Measurements from ENCODE around the gene USP37.

USP37 gene

DNA sequence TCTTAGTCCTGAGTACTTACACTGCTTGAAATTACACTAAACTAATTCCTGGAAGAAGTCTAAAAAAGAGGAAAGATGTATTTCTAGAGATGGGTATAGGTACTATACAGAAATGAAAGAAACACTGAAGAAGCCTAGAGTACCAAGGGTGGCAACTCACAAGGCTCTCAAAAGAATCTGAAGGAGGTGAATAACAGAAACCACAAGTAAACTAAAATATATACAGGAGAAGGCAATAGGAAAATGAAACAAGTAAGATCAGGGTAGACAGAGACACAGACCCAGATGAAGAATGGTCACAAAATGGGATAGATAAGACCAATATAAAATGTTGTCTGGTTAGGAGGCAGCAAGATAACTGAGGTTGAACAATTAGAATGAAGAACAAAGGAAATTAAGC, 59.9 kb downstream of the USP37 start:
- Histone ChIP-seq H2BK5ac (ENCODE audit: low read depth, low read length, poor library complexity) (no peak overlapping the region), H4K8ac (ENCODE audit: low read depth, low read length) (no peak overlapping the region), H3K79me2 (ENCODE audit: control insufficient read depth, insufficient read depth, low read length, poor library complexity) (no peaks in the 10 kb centered on the region)

DNA sequence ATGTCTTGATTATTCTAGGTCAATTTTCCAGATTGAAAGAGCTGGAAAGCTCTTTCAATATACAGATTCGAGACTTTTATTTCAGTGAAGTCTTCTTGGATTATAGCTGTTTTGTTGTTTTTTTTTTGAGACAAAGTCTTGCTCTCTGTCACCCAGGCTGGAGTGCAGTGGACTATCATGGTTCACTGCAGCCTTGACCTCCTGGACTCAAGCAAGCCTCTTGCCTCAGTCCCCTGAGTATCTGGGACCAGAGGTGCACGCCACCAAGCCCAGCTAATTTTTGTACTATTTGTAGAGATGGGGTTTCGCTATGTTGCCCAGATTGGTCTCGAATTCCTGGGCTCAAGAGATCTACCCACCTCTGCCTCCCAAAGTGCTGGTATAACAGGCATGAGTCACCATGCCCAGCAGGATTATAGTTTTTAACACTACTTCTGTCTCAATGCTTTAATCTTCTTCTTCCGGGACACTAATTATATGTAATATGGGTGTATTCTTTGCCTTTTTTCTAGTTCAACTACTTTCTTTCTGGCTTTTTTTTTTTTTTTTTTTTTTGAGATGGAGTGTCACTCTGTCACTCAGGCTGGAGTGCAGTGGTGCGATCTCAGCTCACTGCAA, 62.3 kb downstream of the USP37 start:
- Histone ChIP-seq H2BK12ac (ENCODE audit: low read length) (no peak overlapping the region), H2AK5ac (ENCODE audit: low read length) (no peak overlapping the region), H3K27ac (ENCODE audit: low read depth, low read length) (no peak overlapping the region), H3K79me1 (ENCODE audit: low read length) (no peaks in the 10 kb centered on the region), H3K36me3 (ENCODE audit: control insufficient read depth in 1 of 2, insufficient read depth in 2 of 2, low read length in 2 of 2) (peaks cover 0 to 3% of the 10 kb centered on the region in 2 experiments), H2BK120ac (ENCODE audit: insufficient read depth, low read length, poor library complexity) (no peak overlapping the region), H4K8ac (ENCODE audit: low read depth, low read length) (no peak overlapping the region), H4K12ac (ENCODE audit: low read depth, low read length) (no peak overlapping the region), H3K4me2 (ENCODE audit: low read length) (no peak overlapping the region), H3K4me3 (ENCODE audit: low read depth, low read length) (no peak overlapping the region), H3K4ac (ENCODE audit: low read depth, low read length) (no peak overlapping the region), H3K4me1 (ENCODE audit: control insufficient read depth in 1 of 2, insufficient read depth in 2 of 2, low read length in 2 of 2) (no peaks in the 10 kb centered on the region), H2AFZ (ENCODE audit: insufficient read depth, low read length, poor library complexity) (no peak overlapping the region), H3K18ac (ENCODE audit: low read length) (no peak overlapping the region), H3K23ac (ENCODE audit: low read length) (no peak overlapping the region), H4K91ac (ENCODE audit: low read depth, low read length) (no peak overlapping the region), H3K79me2 (ENCODE audit: control insufficient read depth, insufficient read depth, low read length, poor library complexity) (no peaks in the 10 kb centered on the region), H3K9me3 (ENCODE audit: insufficient read depth, low read depth, low read length) (peaks cover 1% of the 10 kb centered on the region), H3K9ac (ENCODE audit: low read length) (no peak overlapping the region), H2BK5ac (ENCODE audit: low read depth, low read length, poor library complexity) (no peak overlapping the region), H3K27me3 (ENCODE audit: insufficient read depth, low read length) (no peaks in the 10 kb centered on the region), H3K14ac (ENCODE audit: low read length) (no peak overlapping the region)
- no peak for DNase-seq
- WGBS (ENCODE audit: extremely low coverage, insufficient coverage, insufficient read length) = no CpG with 5 or more reads among the region's 6 CpGs

More for the DNA sequence above, 59.9 kb downstream of the USP37 start:
- no peak overlapping the region for H3K9ac ChIP-seq (ENCODE audit: low read length)
- H3K36me3 ChIP-seq (ENCODE audit: control insufficient read depth in 1 of 2, insufficient read depth in 2 of 2, low read length in 2 of 2) = peaks cover 0 to 5% of the 10 kb centered on the region in 2 experiments
- H4K91ac ChIP-seq (ENCODE audit: low read depth, low read length) = no peak overlapping the region
- no peak overlapping the region for H3K18ac ChIP-seq (ENCODE audit: low read length)
- H2BK120ac ChIP-seq (ENCODE audit: insufficient read depth, low read length, poor library complexity) = no peak overlapping the region
- H3K4me3 ChIP-seq (ENCODE audit: low read depth, low read length) = no peak overlapping the region
- H3K4ac ChIP-seq (ENCODE audit: low read depth, low read length) = no peak overlapping the region
- peaks cover 1% of the 10 kb centered on the region for H3K9me3 ChIP-seq (ENCODE audit: insufficient read depth, low read depth, low read length)
- H3K27me3 ChIP-seq (ENCODE audit: insufficient read depth, low read length) = no peaks in the 10 kb centered on the region
- H3K79me1 ChIP-seq (ENCODE audit: low read length) = no peaks in the 10 kb centered on the region
- H2BK12ac ChIP-seq (ENCODE audit: low read length) = no peak overlapping the region
- H3K4me2 ChIP-seq (ENCODE audit: low read length) = no peak overlapping the region
- no peak overlapping the region for H4K12ac ChIP-seq (ENCODE audit: low read depth, low read length)
- H3K27ac ChIP-seq (ENCODE audit: low read depth, low read length) = no peak overlapping the region
- H3K23ac ChIP-seq (ENCODE audit: low read length) = no peak overlapping the region
- H2AK5ac ChIP-seq (ENCODE audit: low read length) = no peak overlapping the region
- no peak overlapping the region for H3K14ac ChIP-seq (ENCODE audit: low read length)
- H2AFZ ChIP-seq (ENCODE audit: insufficient read depth, low read length, poor library complexity) = no peak overlapping the region
- no peak for DNase-seq
- H3K4me1 ChIP-seq (ENCODE audit: control insufficient read depth in 1 of 2, insufficient read depth in 2 of 2, low read length in 2 of 2) = no peaks in the 10 kb centered on the region

DNA sequence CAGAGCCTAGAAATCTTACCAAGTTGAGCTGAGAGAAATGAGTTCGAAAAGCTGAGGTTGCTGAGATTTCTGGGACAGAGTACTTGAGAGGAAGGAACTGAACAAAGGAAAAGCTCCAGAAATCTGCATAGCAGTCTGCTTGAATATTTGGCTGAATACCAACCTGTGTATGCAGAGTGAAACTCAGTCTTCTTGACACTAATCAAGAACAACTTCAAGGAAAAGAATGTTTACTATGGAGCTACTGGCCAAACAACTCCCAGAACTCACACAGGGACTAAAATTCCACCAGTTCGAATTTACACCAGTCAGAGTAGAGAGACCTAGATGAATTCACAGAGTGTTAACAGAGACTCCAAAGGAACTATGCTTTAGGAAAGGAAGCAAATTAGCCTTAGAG, 66.5 kb downstream of the USP37 start:
- no peaks in the 10 kb centered on the region for H3K27me3 ChIP-seq (ENCODE audit: insufficient read depth, low read length)
- no peak overlapping the region for H4K12ac ChIP-seq (ENCODE audit: low read depth, low read length)
- no peak overlapping the region for H4K91ac ChIP-seq (ENCODE audit: low read depth, low read length)
- no peak overlapping the region for H3K4ac ChIP-seq (ENCODE audit: low read depth, low read length)
- H3K4me2 ChIP-seq (ENCODE audit: low read length) = no peak overlapping the region
- no peaks in the 10 kb centered on the region for H3K4me1 ChIP-seq (ENCODE audit: control insufficient read depth in 1 of 2, insufficient read depth in 2 of 2, low read length in 2 of 2)
- H2BK12ac ChIP-seq (ENCODE audit: low read length) = no peak overlapping the region
- H2BK120ac ChIP-seq (ENCODE audit: insufficient read depth, low read length, poor library complexity) = no peak overlapping the region
- no peak overlapping the region for H3K14ac ChIP-seq (ENCODE audit: low read length)
- no peak overlapping the region for H3K4me3 ChIP-seq (ENCODE audit: low read depth, low read length)
- H3K9ac ChIP-seq (ENCODE audit: low read length) = no peak overlapping the region
- H3K79me1 ChIP-seq (ENCODE audit: low read length) = no peaks in the 10 kb centered on the region
- no peak overlapping the region for H2AFZ ChIP-seq (ENCODE audit: insufficient read depth, low read length, poor library complexity)
- no peak overlapping the region for H2BK5ac ChIP-seq (ENCODE audit: low read depth, low read length, poor library complexity)
- peak overlapping the region; percentile 48 for H3K27ac ChIP-seq (ENCODE audit: low read depth, low read length)
- no peak overlapping the region for H3K18ac ChIP-seq (ENCODE audit: low read length)
- no peaks in the 10 kb centered on the region for H3K79me2 ChIP-seq (ENCODE audit: control insufficient read depth, insufficient read depth, low read length, poor library complexity)
- peak; percentile 6 to 64 for DNase-seq
- H2AK5ac ChIP-seq (ENCODE audit: low read length) = no peak overlapping the region
- H4K8ac ChIP-seq (ENCODE audit: low read depth, low read length) = no peak overlapping the region
- peaks cover 4 to 10% of the 10 kb centered on the region in 2 experiments for H3K36me3 ChIP-seq (ENCODE audit: control insufficient read depth in 1 of 2, insufficient read depth in 2 of 2, low read length in 2 of 2)
- no peak overlapping the region for H3K23ac ChIP-seq (ENCODE audit: low read length)
- H3K9me3 ChIP-seq (ENCODE audit: insufficient read depth, low read depth, low read length) = no peaks in the 10 kb centered on the region
- no CpG with 5 or more reads among the region's 2 CpGs for WGBS (ENCODE audit: extremely low coverage, insufficient coverage, insufficient read length)

DNA sequence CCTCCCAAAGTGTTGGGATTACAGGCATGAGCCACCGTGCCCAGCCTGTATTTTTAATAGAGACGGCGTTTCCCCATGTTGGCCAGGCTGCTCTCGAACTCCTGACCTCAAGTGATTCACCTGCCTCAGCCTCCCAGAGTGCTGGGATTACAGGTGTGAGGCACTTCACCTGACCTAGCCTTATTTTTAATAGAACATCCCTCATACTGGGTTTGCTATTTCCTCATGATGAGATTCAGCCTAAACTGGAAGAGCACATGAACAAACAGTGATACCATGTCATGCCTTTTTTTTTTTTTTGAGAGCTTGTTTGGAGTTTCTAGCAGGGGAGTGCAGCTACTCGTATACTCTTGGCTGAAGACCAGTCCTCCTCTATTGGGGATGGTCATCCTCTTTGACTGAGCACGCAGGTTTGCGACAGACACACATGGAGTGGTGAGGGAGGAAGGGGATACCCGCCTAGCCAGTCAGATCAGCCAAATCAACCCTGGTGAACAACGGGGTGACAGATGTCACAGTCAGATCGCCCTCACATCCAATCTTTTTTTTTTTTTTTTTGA, 67.6 kb downstream of the USP37 start:
- Histone ChIP-seq H3K14ac (ENCODE audit: low read length) (no peak overlapping the region), H4K12ac (ENCODE audit: low read depth, low read length) (no peak overlapping the region), H2BK12ac (ENCODE audit: low read length) (no peak overlapping the region), H2BK120ac (ENCODE audit: insufficient read depth, low read length, poor library complexity) (no peak overlapping the region), H3K36me3 (ENCODE audit: control insufficient read depth in 1 of 2, insufficient read depth in 2 of 2, low read length in 2 of 2) (peaks cover 5 to 14% of the 10 kb centered on the region in 2 experiments), H3K79me1 (ENCODE audit: low read length) (no peaks in the 10 kb centered on the region), H4K8ac (ENCODE audit: low read depth, low read length) (no peak overlapping the region), H3K9ac (ENCODE audit: low read length) (no peak overlapping the region), H4K91ac (ENCODE audit: low read depth, low read length) (no peak overlapping the region), H3K27ac (ENCODE audit: low read depth, low read length) (no peak overlapping the region), H3K18ac (ENCODE audit: low read length) (no peak overlapping the region), H3K79me2 (ENCODE audit: control insufficient read depth, insufficient read depth, low read length, poor library complexity) (no peaks in the 10 kb centered on the region), H2AK5ac (ENCODE audit: low read length) (no peak overlapping the region), H3K9me3 (ENCODE audit: insufficient read depth, low read depth, low read length) (no peaks in the 10 kb centered on the region), H3K23ac (ENCODE audit: low read length) (no peak overlapping the region), H2BK5ac (ENCODE audit: low read depth, low read length, poor library complexity) (no peak overlapping the region), H2AFZ (ENCODE audit: insufficient read depth, low read length, poor library complexity) (no peak overlapping the region), H3K4me1 (ENCODE audit: control insufficient read depth in 1 of 2, insufficient read depth in 2 of 2, low read length in 2 of 2) (no peaks in the 10 kb centered on the region), H3K27me3 (ENCODE audit: insufficient read depth, low read length) (no peaks in the 10 kb centered on the region), H3K4me3 (ENCODE audit: low read depth, low read length) (no peak overlapping the region), H3K4me2 (ENCODE audit: low read length) (no peak overlapping the region), H3K4ac (ENCODE audit: low read depth, low read length) (no peak overlapping the region)
- WGBS (ENCODE audit: extremely low coverage, insufficient coverage, insufficient read length) = no CpG with 5 or more reads among the region's 10 CpGs
- DNase-seq = no peak

Measured in trophoblast cell (in vitro differentiated cells and primary cell).